Superior temporal gyrus (tissue), 1 donor: ENCODE results near the gene IER5.
"Not testable (repeated sequence)": the region's sequence is repeated elsewhere in the genome, so short reads cannot be mapped to it uniquely, and the experiment has no call there.

Experiments used
- DNase-seq: peaks from one replicate; pipeline ENCODE4 v3.0.0-alpha.2; 2016; ENCODE audit errors: extremely low spot score

IER5 gene

GRCh38 chr1:181114574-181115367 lies 26.3 kb downstream of the IER5 start:
- DNase-seq = no peak

DNA sequence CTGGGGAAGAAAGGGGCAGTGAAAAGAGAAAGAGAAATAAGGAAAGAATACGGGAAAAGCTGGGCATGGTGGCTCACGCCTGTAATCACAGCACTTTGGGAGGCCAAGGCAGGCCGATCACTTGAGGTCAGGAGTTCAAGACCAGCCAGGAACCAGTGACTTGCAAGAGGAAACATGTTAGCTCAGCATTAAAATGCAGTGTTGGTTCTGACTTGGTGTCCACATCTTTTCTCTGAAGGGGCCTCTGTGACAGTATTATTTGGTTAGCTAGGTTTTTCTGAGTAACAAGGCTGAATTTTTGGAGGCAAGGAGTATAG lies 26.8 kb downstream of the IER5 start:
- no peak for DNase-seq

DNA sequence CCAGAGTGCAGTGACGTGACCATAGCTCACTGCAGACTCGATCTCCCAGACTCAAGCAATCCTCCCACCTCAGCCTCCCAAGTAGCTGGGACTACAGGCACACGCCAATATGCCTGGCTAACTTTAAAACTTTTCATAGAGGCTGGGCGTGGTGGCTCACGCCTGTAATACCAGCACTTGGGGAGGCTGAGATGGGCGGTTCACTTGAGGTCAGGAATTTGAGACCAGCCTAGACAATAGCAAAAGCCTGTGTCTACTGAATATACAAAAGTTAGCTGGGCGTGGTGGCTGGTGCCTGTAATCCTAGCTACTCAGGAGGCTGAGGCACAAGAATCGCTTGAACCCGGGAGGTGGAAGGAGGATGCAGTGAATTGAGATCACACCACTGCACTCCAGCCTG lies 27.5 kb downstream of the IER5 start:
- not testable (repeated sequence) for DNase-seq

- no peak for DNase-seq
Observed at GRCh38 chr1:181116819-181117390, 28.4 kb downstream of the IER5 start.

DNA sequence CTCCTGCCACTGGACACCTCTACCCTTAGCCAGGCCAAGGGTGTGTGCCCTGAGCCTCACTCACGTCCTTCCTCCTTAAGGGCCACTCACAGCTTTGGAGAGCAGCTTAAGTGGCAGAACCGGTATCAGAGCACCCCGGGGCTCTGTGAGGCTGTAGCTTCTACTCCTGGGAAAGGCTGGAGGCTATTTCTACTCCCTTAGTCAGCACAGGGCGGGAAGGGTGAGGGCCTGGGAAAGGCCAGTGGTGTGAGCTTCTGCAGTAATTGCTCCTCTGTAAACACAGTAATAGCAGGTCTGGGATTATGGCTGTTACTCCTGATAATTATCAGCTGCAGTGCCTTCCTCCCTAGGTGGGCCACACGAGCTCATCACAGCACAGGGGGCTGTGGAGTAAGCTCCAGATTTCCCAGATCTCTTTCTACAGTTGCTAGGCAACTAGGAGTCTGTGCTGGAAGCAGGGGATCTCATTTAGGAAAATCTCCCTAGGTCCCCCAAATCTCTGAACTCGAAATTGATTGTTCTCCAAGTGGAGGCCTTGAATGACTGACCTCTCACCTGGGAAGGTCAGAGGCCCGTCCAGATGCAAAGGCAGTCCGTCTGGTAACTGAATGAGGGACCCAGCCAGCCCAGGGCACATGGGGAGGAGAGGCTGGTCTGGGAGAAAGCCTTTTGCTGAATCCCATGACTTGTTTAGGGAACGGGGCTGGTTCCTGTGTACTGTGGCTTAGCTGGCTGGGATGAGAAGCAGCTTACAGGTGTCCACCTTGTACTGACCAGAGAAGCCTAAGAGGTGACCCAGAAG lies 29.3 kb downstream of the IER5 start:
- DNase-seq = no peak

- DNase-seq = no peak
Observed at GRCh38 chr1:181119093-181119989, 30.8 kb downstream of the IER5 start.

- no peak for DNase-seq
Observed at GRCh38 chr1:181120924-181121323, 32.4 kb downstream of the IER5 start.

GRCh38 chr1:181121498-181121897 lies 33.0 kb downstream of the IER5 start:
- DNase-seq = no peak

- no peak for DNase-seq
Observed at GRCh38 chr1:181122222-181122621, 33.7 kb downstream of the IER5 start.

- no peak for DNase-seq
Observed at GRCh38 chr1:181123173-181123572, 34.7 kb downstream of the IER5 start.

- no peak for DNase-seq
Observed at GRCh38 chr1:181124291-181124751, 35.8 kb downstream of the IER5 start.

- DNase-seq = no peak
Observed at GRCh38 chr1:181126289-181126688, 37.8 kb downstream of the IER5 start.

DNA sequence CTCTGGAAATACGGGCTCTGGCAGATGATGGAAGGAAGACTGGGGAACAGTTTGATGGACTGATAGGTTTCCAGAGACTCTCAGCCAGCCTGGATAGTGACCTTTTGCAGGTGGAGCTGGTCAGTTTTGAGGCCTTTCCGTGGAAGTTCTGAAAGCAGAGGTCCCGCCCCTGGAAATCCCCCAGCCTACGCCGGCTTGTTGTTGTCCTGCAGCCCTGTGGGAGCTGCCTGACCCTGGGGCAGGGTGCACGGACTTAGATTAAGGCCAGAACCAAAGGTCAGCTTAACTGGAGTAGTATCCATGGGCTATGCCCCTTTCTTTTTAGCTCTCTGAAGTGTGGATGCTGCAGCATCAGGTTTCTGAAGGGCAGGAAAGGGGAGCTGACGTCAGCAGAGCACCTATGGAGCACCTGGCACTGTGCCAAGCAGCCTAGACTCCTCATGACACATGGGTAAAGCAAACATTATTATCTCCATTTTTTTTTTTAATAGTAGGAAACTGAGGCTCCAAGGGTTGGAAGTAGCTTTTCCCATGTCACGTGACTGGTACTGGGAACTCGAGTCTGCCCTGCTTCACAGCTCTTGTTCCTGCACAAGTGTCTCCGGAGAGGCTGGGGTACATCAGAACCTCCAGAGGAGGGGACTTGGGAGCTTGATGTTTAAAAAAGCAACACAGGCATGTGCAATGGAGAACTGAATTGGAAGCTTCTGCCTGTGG lies 38.5 kb downstream of the IER5 start:
- DNase-seq = no peak

- DNase-seq = no peak
Observed at GRCh38 chr1:181127898-181128453, 39.5 kb downstream of the IER5 start.

GRCh38 chr1:181128592-181129497 lies 40.3 kb downstream of the IER5 start:
- no peak for DNase-seq

GRCh38 chr1:181129771-181130606 lies 41.5 kb downstream of the IER5 start:
- peak; percentile 70 for DNase-seq

DNA sequence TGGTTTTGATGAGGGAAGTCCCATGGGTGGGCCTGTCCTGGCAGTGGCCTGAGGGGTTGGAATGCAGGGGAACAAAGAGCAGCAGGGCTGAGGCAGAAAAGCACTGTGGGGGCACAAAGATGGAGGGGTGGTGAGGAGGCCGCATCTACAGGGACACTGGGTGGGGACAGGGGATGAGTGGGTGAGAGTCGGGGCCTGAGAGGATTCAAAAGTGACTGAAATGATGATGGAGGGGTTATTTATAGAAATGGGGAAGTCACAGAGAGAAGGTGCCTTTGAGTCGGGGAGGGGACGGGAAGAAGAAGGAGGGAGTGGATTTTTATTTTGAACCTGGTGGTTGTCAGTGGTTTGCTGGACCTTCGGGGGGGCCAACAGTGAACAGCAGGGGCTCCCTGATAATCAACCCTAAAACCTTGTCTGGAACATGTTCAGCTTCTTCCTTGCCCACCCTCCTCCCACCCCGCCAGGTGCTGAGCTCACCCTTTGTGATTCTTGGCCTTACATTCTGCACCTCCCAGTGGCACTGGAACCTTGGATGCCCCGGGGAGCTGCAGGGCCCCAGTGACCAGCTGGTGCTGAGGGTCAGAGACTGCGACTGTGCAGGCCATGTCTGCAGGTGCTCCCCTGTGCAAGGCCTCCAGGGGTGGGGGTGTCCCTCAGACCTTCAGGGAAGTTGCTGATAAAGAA lies 42.9 kb downstream of the IER5 start:
- DNase-seq = no peak

- DNase-seq = no peak
Observed at GRCh38 chr1:181133441-181133951, 45.0 kb downstream of the IER5 start.
